Activated T-cell treated with anti-CD3 and anti-CD28 coated beads, Interleukin-2, amount 50 U/mL, for 48 hours (primary cell): Measurements from ENCODE around the gene PREX1.
"Not testable (repeated sequence)": the region's sequence is repeated elsewhere in the genome, so short reads cannot be mapped to it uniquely, and the experiment has no call there.

ENCODE experiments used
- DNase-seq, 2 experiments: peaks; one replicate each; pipeline ENCODE4 v3.0.0-alpha.2; 2020

The PREX1 gene

DNA sequence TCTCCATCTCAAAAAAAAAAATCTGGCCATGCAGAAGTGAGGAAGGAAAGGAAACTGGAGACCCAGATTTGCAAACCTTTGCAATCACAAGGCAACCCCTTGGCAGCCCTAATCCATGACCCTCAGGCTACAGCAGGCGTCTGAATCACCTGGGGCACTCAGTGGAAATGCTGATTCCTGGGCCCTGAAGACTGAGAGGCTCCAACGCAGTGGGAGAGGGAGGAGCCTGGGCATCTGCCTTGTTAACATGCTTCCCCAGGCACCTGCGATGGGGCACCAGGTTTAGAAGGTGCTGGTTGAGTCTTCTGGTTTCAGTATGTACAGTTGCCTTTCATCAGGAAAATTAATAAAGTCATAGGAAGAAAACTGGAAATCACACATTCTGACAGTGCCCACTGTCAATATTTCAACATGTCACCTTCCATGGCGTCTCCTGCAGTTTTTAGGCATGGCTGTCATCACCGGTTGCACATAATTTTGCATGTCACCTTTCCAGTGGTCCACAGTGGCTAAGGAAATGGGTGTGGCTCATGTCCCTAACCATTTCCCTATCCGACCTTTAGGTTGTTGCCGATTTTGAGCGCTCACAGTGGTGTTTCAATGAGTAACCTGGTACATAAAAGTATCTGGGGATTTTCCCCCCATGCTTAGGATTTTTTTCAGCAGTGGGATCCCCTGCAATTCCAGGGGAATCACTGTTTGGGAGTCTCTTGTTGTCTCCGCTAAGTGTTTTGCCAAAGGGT lies 56.9 kb downstream of the PREX1 start:
- DNase-seq: no peak

DNA sequence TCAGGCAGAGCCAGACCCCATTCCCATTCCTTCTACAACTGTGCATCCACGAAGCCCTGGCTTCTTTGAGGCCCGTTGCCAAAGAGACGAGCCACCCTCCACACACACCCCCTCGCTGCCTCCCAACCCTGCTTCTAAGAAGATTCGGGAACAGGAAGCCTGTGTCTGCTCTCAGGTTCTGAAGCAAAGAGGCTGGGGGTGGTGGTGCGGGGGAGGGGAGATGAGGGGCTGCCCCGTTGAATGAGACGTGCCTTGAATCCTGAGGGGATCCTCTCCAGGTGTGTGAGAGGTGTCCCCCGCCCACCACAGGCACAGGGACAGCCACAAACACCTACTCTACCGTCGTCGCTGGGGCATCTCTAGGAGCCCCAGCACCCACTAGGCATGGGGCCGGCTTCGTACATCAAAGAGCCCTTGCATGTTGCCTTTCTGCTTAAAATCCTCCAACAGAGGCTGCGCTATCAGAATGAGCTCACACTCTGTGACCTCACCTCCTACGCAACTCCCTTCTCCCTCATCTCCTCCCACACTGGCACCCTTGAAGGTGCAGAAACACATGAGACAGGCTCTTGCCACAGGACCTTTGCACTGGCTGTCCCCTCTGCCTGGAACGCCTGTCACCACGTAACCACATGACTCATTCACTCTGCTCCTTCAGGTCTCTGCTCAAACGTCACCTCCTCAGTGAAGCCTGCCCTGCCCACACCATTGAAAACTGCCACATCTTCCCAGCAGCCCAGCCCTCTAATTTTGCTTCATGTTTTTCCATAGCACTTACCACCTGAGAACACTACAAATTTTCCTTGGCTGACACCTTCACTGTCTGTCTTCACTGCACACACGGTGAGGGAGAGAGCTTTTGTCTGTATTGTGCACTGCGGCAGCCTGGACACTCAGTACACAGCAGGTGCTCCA lies 58.5 kb downstream of the PREX1 start:
- peak; percentile 92 to 95 for DNase-seq

- no peak for DNase-seq
These were observed 60.5 kb downstream of the PREX1 start for GRCh38 chr20:48766961-48767960.

- DNase-seq: no peak
These were observed 61.6 kb downstream of the PREX1 start for GRCh38 chr20:48766205-48766604.

- no peak for DNase-seq
These were observed 62.4 kb downstream of the PREX1 start for GRCh38 chr20:48765359-48765758.

GRCh38 chr20:48763216-48763914 lies 64.4 kb downstream of the PREX1 start:
- DNase-seq: no peak

- no peak for DNase-seq
These were observed 65.9 kb downstream of the PREX1 start for GRCh38 chr20:48761874-48762273.

GRCh38 chr20:48761023-48761785 lies 66.6 kb downstream of the PREX1 start:
- DNase-seq: peak in 1 of 2 experiments; percentile 61

DNA sequence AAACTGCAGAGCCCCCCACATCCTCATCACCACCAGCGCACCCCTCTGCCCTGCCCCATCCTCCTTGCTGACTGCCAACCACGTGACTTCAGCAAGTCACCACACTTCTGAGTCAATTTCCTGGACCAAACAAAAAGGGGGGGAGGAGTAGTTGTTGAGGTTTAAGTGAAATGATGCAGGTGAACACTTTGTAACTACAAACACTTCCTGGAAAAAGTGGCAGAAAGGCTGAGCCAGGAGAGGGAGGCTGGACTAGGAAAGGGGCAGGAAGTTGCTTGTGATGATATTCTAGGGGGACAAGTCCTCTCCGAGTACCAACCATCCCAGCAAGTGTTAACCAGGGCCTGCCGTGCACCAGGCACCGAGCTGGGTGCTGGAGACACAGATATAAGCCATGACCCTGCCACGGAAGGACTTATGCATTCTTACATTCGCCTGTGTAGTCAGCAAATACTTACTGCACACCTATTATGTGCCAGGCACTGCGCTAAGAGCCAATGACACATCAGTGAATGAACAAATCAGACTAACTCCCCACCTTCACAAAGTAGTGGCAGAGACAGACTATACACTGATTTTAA lies 67.3 kb downstream of the PREX1 start:
- peak; percentile 76 to 77 for DNase-seq

- DNase-seq: no peak
These were observed 68.1 kb downstream of the PREX1 start for GRCh38 chr20:48759631-48760245.

- DNase-seq: no peak
These were observed 69.5 kb downstream of the PREX1 start for GRCh38 chr20:48758206-48758820.

GRCh38 chr20:48756774-48757173 lies 71.0 kb downstream of the PREX1 start:
- not testable (repeated sequence) for DNase-seq

DNA sequence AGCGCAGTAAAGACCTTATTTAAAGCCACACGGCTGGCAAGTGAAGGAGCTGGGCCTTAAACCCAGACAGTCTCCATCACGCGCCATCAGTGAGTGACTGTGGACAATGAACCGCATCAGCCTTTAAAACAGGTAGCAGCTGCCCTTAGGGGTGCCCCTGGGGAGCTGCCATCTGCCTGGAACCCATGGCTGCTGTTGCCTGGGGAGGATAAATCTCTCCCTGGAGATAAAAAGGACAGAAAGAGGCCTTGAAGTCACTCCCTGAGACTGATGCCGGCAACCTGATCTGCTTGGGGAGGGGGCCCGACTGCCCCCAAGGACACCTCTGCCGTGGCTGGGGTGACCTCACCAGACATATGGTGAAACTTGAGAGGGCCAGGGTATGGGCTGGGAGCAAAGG lies 73.5 kb downstream of the PREX1 start:
- no peak for DNase-seq

GRCh38 chr20:48752963-48753362 lies 74.8 kb downstream of the PREX1 start:
- no peak for DNase-seq

- DNase-seq: no peak
These were observed 75.9 kb downstream of the PREX1 start for GRCh38 chr20:48751871-48752270.

DNA sequence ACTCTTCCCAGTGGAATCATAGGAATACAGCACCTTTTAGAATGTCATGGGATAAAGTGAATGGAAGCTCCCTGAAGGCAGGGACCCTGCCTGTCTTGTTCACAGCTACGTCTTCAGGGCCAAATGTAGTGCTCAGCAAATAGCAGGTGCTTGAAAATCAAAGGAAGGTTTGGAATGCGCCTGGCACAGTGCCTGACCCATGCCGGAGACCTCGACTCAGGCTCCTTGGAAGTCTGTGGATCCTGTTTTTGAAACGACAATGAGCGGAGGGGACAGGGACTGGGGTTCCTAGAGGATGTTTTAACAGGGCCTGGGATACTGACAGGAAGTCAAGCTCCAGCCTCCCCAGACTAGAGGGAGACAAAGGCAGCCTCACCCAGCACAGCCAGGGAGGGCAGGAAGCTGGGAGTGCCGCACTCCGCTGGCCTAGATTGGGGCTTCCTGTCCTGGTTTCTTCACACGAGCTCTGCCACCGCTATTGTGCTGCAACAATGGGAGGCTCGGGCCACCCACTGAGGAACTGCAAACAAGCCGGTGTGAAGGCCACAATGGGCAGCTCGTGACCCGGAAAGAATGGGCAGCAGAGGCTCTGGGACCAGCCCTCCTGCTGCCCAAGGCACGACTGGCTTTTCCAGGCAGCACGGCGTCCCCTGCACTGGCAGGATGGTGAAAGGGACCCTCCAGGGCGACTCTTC lies 76.7 kb downstream of the PREX1 start:
- no peak for DNase-seq

DNA sequence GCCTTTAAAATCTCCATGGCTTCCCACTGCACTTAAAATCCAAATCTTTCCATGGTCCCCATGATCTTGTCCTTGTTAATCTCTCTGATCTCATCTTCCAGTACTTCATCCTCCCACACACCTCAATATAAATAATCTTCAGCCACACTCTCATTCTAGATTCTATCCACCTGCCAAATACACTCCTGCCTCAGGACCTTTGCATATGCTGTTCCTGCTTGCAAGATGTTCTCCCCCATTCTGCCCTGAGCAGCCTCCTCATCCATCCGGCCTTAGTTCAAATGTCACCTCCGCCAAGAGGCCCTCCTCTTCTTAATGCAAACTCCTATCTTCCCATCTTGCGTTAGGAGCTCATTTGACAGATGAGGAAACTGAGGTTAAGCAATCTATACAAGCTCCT lies 77.4 kb downstream of the PREX1 start:
- DNase-seq: no peak

GRCh38 chr20:48749437-48749836 lies 78.4 kb downstream of the PREX1 start:
- DNase-seq: no peak

GRCh38 chr20:48748556-48748955 lies 79.2 kb downstream of the PREX1 start:
- DNase-seq: no peak
